HG02852 (cell line): ENCODE data around the gene PSD.

Experiments
- ATAC-seq: cut with Tn5 transposase; IDR thresholded peaks from one replicate; pipeline ENCODE4 v1.9.1; 2021; ENCODE audit warnings: mild to moderate bottlenecking, moderate library complexity; ENCODE audit not compliant: unreplicated experiment

The PSD gene

DNA sequence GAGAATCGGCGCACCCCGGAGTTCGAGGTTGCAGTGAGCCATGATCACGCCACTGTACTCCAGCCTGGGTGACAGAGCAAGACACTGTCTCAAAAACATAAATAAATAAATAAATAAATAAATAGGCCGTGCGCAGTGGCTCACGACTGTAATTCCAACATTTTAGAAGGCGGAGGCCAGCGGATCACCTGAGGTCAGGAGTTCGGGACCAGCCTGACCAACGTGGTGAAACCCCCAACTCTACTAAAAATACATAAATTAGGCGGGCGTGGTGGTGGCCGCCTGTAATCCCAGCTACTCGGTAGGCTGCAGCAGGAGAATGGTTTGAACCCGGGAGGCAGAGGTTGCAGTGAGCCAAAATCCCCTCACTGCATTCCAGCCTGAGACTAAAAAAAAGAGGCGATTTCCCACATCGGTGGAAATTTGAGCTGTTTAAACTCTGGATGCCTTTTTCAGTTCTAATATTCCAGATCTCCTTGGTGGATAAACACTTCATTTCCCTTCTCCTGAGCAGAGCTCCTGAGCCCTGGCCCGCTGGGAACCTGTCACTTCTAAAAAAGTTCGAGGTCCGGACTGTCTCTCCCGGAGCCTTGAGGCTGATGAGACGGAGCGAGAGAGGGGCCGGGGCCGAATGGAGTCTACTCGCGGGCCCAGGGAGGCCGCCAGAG, 25.0 kb downstream of the PSD start:
- ATAC-seq, result no peak

- no peak for ATAC-seq
Observed at GRCh38 chr10:102392306-102392705, 26.3 kb downstream of the PSD start.

DNA sequence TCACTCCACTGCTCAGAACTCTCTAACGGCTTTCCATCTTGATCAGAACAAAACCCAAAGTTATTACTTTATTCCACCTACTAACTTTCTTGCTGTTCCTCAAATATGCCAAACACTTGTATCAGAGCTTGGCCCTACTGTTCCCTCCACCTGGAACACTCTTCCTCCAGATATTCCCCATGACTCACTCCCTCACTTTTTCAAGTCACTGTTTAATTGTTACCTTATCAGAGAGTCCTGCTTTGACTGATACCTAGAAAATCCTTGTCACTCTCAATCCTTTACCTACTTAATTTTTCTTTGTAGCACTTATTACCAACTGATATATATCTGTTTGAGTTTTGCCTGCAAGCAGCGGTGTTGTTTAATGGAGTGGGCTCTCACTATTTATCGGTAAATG, 28.7 kb downstream of the PSD start:
- ATAC-seq, result no peak

GRCh38 chr10:102384606-102385429, 33.8 kb downstream of the PSD start:
- no peak for ATAC-seq

- ATAC-seq, result no peak
Observed at GRCh38 chr10:102384053-102384452, 34.5 kb downstream of the PSD start.

DNA sequence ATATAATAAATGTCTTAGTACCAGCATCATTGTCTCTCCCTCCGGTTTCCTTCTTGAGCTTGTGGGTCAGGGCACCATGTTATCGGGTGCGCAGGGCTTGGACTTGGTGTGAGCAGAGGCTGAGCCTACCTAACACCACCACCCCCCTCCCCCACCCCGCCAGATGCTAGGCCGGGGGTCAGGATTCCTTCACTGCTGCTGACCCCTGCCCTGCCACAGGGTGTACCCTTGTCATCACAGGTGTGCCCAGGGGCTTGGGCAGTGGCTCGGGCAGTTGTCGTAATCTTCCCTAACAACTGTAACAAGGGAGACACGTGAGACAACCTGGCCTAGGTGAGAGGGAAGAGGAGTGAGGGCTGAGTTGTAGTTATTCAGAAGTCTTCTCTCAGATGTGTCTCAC, 35.7 kb downstream of the PSD start:
- no peak for ATAC-seq

DNA sequence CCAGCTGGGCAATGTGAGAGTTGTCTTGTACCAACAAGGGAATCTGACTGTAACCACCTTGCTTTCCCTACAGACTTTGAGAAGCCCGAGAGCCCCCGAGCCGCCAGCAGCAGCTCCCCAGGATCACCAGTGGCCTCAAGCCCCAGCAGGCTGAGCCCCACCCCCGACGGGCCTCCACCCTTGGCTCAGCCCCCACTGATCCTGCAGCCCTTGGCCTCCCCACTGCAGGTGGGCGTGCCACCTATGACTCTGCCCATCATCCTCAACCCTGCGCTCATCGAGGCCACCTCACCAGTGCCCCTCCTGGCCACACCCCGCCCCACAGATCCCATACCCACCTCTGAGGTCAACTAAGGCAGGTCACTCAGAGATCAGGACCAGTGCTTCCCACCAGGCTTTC, 36.6 kb downstream of the PSD start:
- ATAC-seq, result no peak

GRCh38 chr10:102379383-102379782, 39.2 kb downstream of the PSD start:
- no peak for ATAC-seq

DNA sequence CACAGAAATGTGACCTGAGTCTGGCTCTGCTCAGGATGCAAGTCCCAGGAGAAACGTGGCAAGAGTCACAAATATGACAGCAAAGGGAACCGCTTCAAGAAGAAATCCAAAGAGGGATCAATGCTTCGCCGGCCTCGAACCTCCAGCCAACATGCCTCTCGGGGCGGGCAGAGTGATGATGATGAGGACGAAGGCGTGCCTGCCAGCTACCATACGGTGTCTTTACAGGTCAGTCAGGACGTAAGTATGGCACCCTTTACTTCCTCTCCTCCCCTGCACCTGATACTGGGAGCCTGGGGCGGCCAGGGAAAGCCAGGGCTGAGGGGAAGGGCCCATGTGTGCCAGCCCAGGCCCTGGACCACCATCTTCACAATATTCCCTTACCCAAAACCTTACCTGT, 41.7 kb downstream of the PSD start:
- no peak for ATAC-seq

GRCh38 chr10:102375867-102376266, 42.7 kb downstream of the PSD start:
- ATAC-seq, result no peak

- no peak for ATAC-seq
Observed at GRCh38 chr10:102375250-102375649, 43.3 kb downstream of the PSD start.

GRCh38 chr10:102371295-102371694, 47.3 kb downstream of the PSD start:
- no peak for ATAC-seq

GRCh38 chr10:102368077-102368476, 50.5 kb downstream of the PSD start:
- ATAC-seq, result no peak

DNA sequence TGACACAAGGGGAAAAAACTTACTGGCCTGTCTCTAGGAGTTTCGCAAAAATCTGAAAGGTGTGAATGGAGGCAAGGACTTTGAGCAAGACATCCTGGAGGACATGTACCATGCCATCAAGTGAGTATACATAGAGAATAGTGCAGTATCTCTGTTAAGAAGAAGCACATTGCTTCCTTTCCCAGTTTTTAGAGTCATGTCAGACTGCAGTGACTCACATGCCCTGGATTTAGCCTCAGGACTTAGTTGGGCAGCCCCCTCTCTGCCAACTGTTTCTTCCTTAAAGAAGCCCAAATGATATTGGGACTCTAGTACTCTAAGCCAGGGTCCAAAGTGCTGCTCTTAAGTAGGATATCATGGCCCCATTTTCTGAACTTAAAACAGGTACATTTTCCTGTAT, 51.1 kb downstream of the PSD start:
- ATAC-seq, result no peak

GRCh38 chr10:102358712-102359382, 59.7 kb downstream of the PSD start:
- no peak for ATAC-seq

DNA sequence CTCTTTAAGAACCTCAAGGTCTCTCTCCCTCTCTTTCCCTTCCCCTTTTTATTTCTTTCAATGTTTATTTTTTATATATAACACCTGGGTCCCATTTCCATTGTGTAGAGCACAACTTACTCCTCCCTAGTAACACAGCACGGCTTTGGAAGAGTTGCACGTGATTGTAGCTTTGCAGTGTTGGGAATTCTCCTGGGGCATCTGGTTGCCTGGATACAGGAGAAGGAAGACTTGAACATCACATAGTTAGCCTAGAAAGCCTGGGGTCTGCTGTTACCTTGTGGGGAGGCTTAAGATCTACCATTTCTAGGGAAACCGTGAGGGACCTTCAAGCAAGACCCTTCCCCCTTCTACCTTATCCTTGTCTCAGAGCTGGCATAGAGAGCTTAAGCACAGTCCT, 64.1 kb downstream of the PSD start:
- ATAC-seq, result no peak
